ENCODE data around the gene GBE1.

DNA sequence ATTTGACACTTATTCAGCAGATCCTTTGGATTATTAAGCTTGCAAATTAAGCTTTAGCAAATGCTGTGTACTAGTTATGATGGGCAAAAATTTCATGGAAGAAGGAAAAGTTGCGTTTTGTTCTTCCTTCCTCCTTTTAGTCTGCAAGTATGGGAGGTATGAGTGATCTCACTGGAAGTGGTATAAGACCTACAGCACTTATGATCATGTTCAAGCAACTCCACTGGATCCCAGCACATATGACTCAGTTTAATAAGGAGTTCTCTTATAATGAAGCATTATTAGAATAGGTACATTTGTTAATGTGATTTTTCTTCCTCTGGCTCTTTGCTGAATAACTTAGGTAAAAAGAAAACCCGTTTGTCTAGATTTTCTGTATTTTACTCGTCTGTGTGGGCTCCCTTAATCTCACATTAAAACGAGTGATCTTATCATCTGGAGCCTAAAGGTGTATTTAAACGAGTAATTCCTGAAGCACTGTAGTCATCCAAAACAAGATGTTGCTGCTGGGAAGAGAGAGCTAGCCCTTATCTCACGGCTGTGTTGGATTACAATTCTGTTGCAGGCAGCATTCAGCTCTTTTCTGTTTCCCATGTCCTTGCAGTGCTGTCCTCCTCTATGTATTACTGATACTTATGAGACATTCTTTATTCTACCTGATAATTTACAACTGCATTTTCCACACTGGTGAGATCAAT, 264.9 kb downstream of the GBE1 start:
- TF ChIP-seq, protein P1, sequence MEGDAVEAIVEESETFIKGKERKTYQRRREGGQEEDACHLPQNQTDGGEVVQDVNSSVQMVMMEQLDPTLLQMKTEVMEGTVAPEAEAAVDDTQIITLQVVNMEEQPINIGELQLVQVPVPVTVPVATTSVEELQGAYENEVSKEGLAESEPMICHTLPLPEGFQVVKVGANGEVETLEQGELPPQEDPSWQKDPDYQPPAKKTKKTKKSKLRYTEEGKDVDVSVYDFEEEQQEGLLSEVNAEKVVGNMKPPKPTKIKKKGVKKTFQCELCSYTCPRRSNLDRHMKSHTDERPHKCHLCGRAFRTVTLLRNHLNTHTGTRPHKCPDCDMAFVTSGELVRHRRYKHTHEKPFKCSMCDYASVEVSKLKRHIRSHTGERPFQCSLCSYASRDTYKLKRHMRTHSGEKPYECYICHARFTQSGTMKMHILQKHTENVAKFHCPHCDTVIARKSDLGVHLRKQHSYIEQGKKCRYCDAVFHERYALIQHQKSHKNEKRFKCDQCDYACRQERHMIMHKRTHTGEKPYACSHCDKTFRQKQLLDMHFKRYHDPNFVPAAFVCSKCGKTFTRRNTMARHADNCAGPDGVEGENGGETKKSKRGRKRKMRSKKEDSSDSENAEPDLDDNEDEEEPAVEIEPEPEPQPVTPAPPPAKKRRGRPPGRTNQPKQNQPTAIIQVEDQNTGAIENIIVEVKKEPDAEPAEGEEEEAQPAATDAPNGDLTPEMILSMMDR (IDR thresholded peaks at IDR 0.05; ENCODE audit: low read depth, low read length): no peak
- no peak for TF ChIP-seq EZH2phosphoT487 (IDR thresholded peaks at IDR 0.05; ENCODE audit: low read depth)
